ENCODE measurements around the gene BCO2. TPM values are rescaled to one million over a fixed set of nuclear protein-coding genes. Genes with fewer than 3 reads are reported as not detected.
"Not testable (repeated sequence)": the region's sequence is repeated elsewhere in the genome, so short reads cannot be mapped to it uniquely, and the experiment has no call there.

BCO2 gene
- total RNA-seq, 2 donors from 2014 or later, result 0.24 to 1.0 TPM

- TF ChIP-seq, protein P1, sequence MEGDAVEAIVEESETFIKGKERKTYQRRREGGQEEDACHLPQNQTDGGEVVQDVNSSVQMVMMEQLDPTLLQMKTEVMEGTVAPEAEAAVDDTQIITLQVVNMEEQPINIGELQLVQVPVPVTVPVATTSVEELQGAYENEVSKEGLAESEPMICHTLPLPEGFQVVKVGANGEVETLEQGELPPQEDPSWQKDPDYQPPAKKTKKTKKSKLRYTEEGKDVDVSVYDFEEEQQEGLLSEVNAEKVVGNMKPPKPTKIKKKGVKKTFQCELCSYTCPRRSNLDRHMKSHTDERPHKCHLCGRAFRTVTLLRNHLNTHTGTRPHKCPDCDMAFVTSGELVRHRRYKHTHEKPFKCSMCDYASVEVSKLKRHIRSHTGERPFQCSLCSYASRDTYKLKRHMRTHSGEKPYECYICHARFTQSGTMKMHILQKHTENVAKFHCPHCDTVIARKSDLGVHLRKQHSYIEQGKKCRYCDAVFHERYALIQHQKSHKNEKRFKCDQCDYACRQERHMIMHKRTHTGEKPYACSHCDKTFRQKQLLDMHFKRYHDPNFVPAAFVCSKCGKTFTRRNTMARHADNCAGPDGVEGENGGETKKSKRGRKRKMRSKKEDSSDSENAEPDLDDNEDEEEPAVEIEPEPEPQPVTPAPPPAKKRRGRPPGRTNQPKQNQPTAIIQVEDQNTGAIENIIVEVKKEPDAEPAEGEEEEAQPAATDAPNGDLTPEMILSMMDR (conservative IDR thresholded peaks at IDR 0.05), result no peak
- H3K9me3 ChIP-seq (ENCODE audit: control insufficient read depth, low read length), result no peaks in the 10 kb centered on the region
- Mint-ChIP-seq H3K9me3 (peaks cover 7% of the 10 kb centered on the region), H3K4me1 (no peaks in the 10 kb centered on the region), H3K27ac (no peak overlapping the region), H3K27me3 (ENCODE audit: insufficient read depth) (peaks cover 11% of the 10 kb centered on the region), H3K4me3 (no peak overlapping the region), H3K36me3 (ENCODE audit: low read depth) (no peaks in the 10 kb centered on the region)
- H3K36me3 ChIP-seq (ENCODE audit: control insufficient read depth, insufficient read depth, low read length), result no peaks in the 10 kb centered on the region
- H3K27ac ChIP-seq (ENCODE audit: low read depth, low read length), result no peak overlapping the region
- WGBS, 2 experiments (ENCODE audit: insufficient coverage in 1 of 2, insufficient read length in 1 of 2), result 91 to 100% methylated on average over 1 of the region's 1 CpG
- no peak for DNase-seq
- no peaks in the 10 kb centered on the region for H3K4me1 ChIP-seq (ENCODE audit: control insufficient read depth, insufficient read depth, low read length)
- no peak overlapping the region for H3K4me3 ChIP-seq (ENCODE audit: low read length)
- no peaks in the 10 kb centered on the region for H3K27me3 ChIP-seq (ENCODE audit: control insufficient read depth, insufficient read depth, low read length, poor library complexity, severe bottlenecking)
- no peak overlapping the region for H3K9ac ChIP-seq (ENCODE audit: extremely low read depth, low read length, poor library complexity, severe bottlenecking)
Measured at GRCh38 chr11:112182867-112183266, 7.6 kb downstream of the BCO2 start.

DNA sequence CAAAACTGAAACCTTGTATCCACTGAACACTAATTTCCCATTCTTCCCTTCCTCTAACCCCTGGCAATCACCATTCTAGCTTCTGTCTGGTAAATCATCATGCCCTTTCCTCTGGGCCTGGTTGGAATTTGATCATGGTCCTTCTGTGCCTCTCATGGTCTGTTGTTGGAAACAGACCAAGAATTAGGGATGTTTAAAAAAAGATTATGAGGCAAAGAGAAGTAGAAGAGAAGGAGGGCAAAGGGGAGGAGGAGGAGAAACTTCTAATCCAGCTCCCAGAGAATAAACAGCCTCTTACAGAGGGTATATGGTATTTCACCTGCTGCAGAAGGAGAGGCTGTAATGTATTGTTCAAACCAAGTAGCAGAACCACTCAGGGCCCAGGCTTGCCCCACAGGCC lies 10.6 kb downstream of the BCO2 start:
- no peak for DNase-seq
- peaks cover 7% of the 10 kb centered on the region for H3K9me3 Mint-ChIP-seq
- no peaks in the 10 kb centered on the region for H3K4me1 Mint-ChIP-seq

GRCh38 chr11:112186304-112186703 lies 11.0 kb downstream of the BCO2 start:
- Histone ChIP-seq H3K27me3 (ENCODE audit: control insufficient read depth, insufficient read depth, low read length, poor library complexity, severe bottlenecking) (no peaks in the 10 kb centered on the region), H3K27ac (ENCODE audit: low read depth, low read length) (no peak overlapping the region), H3K36me3 (ENCODE audit: control insufficient read depth, insufficient read depth, low read length) (no peaks in the 10 kb centered on the region), H3K9ac (ENCODE audit: extremely low read depth, low read length, poor library complexity, severe bottlenecking) (no peak overlapping the region), H3K4me1 (ENCODE audit: control insufficient read depth, insufficient read depth, low read length) (no peaks in the 10 kb centered on the region), H3K9me3 (ENCODE audit: control insufficient read depth, low read length) (no peaks in the 10 kb centered on the region), H3K4me3 (ENCODE audit: low read length) (no peak overlapping the region)
- Mint-ChIP-seq H3K27ac (no peak overlapping the region), H3K4me1 (no peaks in the 10 kb centered on the region), H3K9me3 (peaks cover 6% of the 10 kb centered on the region), H3K27me3 (ENCODE audit: insufficient read depth) (no peaks in the 10 kb centered on the region), H3K4me3 (no peak overlapping the region), H3K36me3 (ENCODE audit: low read depth) (no peaks in the 10 kb centered on the region)
- TF ChIP-seq, protein P1 (conservative IDR thresholded peaks at IDR 0.05), result no peak
- DNase-seq, result no peak

More for the DNA sequence above, 10.6 kb downstream of the BCO2 start:
- Histone ChIP-seq H3K4me1 (ENCODE audit: control insufficient read depth, insufficient read depth, low read length) (no peaks in the 10 kb centered on the region), H3K4me3 (ENCODE audit: low read length) (no peak overlapping the region), H3K9ac (ENCODE audit: extremely low read depth, low read length, poor library complexity, severe bottlenecking) (no peak overlapping the region), H3K27me3 (ENCODE audit: control insufficient read depth, insufficient read depth, low read length, poor library complexity, severe bottlenecking) (no peaks in the 10 kb centered on the region), H3K27ac (ENCODE audit: low read depth, low read length) (no peak overlapping the region), H3K9me3 (ENCODE audit: control insufficient read depth, low read length) (no peaks in the 10 kb centered on the region), H3K36me3 (ENCODE audit: control insufficient read depth, insufficient read depth, low read length) (no peaks in the 10 kb centered on the region)
- TF ChIP-seq, protein P1 (conservative IDR thresholded peaks at IDR 0.05), result no peak
- H3K27me3 Mint-ChIP-seq (ENCODE audit: insufficient read depth), result no peaks in the 10 kb centered on the region
- no peak overlapping the region for H3K27ac Mint-ChIP-seq
- H3K36me3 Mint-ChIP-seq (ENCODE audit: low read depth), result no peaks in the 10 kb centered on the region
- H3K4me3 Mint-ChIP-seq, result no peak overlapping the region

DNA sequence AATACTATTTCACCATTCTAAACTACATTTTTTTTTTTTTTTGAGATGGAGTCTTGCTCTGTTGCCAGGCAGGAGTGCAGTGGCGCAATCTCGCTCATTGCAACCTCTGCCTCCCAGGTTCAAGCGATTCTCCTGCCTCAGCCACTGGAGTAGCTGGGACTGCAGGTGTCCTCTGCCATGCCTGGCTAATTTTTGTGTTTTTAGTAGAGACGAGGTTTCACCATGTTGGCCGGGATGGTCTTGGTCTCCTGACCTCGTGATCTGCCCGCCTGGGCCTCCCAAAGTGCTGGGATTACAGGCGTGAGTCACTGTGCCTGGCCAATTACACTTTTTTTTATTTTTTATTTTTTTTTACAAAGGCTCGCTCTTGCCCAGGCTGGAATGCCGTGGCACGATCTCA lies 19.8 kb downstream of the BCO2 start:
- H3K4me1 Mint-ChIP-seq; DNase-seq; H3K4me3 Mint-ChIP-seq; H3K4me1 ChIP-seq (ENCODE audit: control insufficient read depth, insufficient read depth, low read length); H3K9ac ChIP-seq (ENCODE audit: extremely low read depth, low read length, poor library complexity, severe bottlenecking); H3K27ac Mint-ChIP-seq; H3K9me3 ChIP-seq (ENCODE audit: control insufficient read depth, low read length); H3K36me3 Mint-ChIP-seq (ENCODE audit: low read depth); H3K4me3 ChIP-seq (ENCODE audit: low read length); H3K27me3 ChIP-seq (ENCODE audit: control insufficient read depth, insufficient read depth, low read length, poor library complexity, severe bottlenecking); H3K27ac ChIP-seq (ENCODE audit: low read depth, low read length); H3K36me3 ChIP-seq (ENCODE audit: control insufficient read depth, insufficient read depth, low read length); H3K9me3 Mint-ChIP-seq: not testable (repeated sequence)
- H3K27me3 Mint-ChIP-seq (ENCODE audit: insufficient read depth), result peaks cover 16% of the 10 kb centered on the region
- WGBS, 2 experiments (ENCODE audit: insufficient coverage in 1 of 2, insufficient read length in 1 of 2), result 89 to 94% methylated on average over 10 to 11 of the region's 11 CpGs
